Measurements from ENCODE around the gene ORC5.
"Not testable (repeated sequence)": the region's sequence is repeated elsewhere in the genome, so short reads cannot be mapped to it uniquely, and the experiment has no call there.

ORC5 gene

GRCh38 chr7:104207731-104208420 lies at the start of gene ORC5:
TSS of gene ORC5 (minus strand) at chr7:104208013. CDS start at chr7:104207904, 109 bp downstream.
- DNase-seq = peak in 1 of 2 experiments; percentile 33

GRCh38 chr7:104255616-104256015 lies 47.8 kb upstream of the ORC5 start:
- no peak for DNase-seq

- DNase-seq = no peak
Measured at GRCh38 chr7:104255194-104255593, 47.4 kb upstream of the ORC5 start.

- DNase-seq = no peak
Measured at GRCh38 chr7:104254696-104255095, 46.9 kb upstream of the ORC5 start.

GRCh38 chr7:104252409-104253134 lies 44.8 kb upstream of the ORC5 start:
- no peak for DNase-seq

GRCh38 chr7:104242638-104243037 lies 34.8 kb upstream of the ORC5 start:
- DNase-seq = no peak

- DNase-seq = no peak
Measured at GRCh38 chr7:104241538-104242209, 33.9 kb upstream of the ORC5 start.

- DNase-seq = no peak
Measured at GRCh38 chr7:104241135-104241534, 33.3 kb upstream of the ORC5 start.

- DNase-seq = peak in 1 of 2 experiments; percentile 4
Measured at GRCh38 chr7:104240401-104240800, 32.6 kb upstream of the ORC5 start.

- DNase-seq = not testable (repeated sequence)
Measured at GRCh38 chr7:104234990-104235389, 27.2 kb upstream of the ORC5 start.

- DNase-seq = no peak
Measured at GRCh38 chr7:104231054-104232046, 23.5 kb upstream of the ORC5 start.

GRCh38 chr7:104230606-104231005 lies 22.8 kb upstream of the ORC5 start:
- no peak for DNase-seq

GRCh38 chr7:104228442-104228841 lies 20.6 kb upstream of the ORC5 start:
- no peak for DNase-seq

- no peak for DNase-seq
Measured at GRCh38 chr7:104225451-104225850, 17.6 kb upstream of the ORC5 start.

- no peak for DNase-seq
Measured at GRCh38 chr7:104217620-104218019, 9.8 kb upstream of the ORC5 start.

- no peak for DNase-seq
Measured at GRCh38 chr7:104209063-104209462, 1.2 kb upstream of the ORC5 start.

- DNase-seq = no peak
Measured at GRCh38 chr7:104208421-104208780, 588 bp upstream of the ORC5 start.

- no peak for DNase-seq
Measured at GRCh38 chr7:104207348-104207730, 474 bp downstream of the ORC5 start.

- no peak for DNase-seq
Measured at GRCh38 chr7:104206841-104207240, 972 bp downstream of the ORC5 start.

- no peak for DNase-seq
Measured at GRCh38 chr7:104198673-104199278, 9.0 kb downstream of the ORC5 start.

GRCh38 chr7:104196161-104196560 lies 11.7 kb downstream of the ORC5 start:
- DNase-seq = no peak

- DNase-seq = no peak
Measured at GRCh38 chr7:104192434-104192833, 15.4 kb downstream of the ORC5 start.
